Measurements from ENCODE around the gene HACD2. TPM values are rescaled to one million over a fixed set of nuclear protein-coding genes. Genes with fewer than 3 reads are reported as not detected.
A peak's percentile ranks its signal among the peaks of the same experiment; 100 is the strongest.

Gene HACD2
- total and polyA plus RNA-seq, 9 of the 15 experiments (the other 6 are each of a cell fraction or from before 2014, with no cell fraction given), result 1.3 to 10.5 (median 3.8) TPM

DNA sequence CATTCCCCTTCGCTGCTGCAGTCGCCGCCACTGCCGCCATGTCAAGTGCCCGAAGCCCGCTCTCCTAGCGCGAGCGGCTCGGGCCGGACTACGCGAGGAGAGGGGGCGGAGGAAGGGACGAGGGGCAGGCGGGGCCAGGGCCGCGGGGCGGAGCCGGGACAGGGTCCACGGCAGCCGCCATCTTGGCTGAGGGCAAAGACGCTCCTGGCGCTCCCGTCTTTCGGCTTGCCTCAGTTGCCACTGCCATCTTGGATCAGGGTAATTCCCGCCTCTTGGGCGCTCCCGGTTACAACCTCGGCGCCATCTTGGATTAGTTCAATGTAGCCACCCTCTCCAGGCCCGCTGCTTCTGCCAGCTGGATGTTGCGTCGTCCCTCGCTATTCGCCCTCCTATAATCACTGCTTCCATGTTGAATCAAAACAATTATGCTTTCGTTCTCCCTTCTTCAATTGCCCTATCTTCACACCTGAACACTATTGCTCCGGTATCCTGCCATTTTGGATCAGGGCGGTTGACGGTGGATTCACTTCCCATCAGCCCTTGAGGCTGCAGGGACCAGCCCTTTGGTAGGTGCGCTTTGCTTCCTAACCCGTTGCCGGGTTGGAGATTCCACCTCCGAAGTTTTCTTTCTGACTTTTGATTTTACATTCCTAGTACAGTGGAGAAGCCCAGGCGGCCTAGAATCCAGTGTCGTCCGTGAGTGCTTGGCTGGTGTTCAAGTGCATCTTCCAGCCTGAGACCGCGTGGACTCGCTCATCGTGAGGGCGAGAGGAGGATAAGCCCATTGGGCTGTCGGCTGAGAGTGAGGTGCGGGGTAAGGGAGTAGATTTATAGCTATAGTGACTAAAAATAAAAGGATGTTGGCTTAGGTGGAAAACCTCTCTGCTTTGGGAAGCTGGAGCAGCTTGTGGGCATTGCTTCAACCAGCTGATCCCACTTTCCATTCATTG, at the start of gene HACD2 (continued):
- TF ChIP-seq, protein P1, sequence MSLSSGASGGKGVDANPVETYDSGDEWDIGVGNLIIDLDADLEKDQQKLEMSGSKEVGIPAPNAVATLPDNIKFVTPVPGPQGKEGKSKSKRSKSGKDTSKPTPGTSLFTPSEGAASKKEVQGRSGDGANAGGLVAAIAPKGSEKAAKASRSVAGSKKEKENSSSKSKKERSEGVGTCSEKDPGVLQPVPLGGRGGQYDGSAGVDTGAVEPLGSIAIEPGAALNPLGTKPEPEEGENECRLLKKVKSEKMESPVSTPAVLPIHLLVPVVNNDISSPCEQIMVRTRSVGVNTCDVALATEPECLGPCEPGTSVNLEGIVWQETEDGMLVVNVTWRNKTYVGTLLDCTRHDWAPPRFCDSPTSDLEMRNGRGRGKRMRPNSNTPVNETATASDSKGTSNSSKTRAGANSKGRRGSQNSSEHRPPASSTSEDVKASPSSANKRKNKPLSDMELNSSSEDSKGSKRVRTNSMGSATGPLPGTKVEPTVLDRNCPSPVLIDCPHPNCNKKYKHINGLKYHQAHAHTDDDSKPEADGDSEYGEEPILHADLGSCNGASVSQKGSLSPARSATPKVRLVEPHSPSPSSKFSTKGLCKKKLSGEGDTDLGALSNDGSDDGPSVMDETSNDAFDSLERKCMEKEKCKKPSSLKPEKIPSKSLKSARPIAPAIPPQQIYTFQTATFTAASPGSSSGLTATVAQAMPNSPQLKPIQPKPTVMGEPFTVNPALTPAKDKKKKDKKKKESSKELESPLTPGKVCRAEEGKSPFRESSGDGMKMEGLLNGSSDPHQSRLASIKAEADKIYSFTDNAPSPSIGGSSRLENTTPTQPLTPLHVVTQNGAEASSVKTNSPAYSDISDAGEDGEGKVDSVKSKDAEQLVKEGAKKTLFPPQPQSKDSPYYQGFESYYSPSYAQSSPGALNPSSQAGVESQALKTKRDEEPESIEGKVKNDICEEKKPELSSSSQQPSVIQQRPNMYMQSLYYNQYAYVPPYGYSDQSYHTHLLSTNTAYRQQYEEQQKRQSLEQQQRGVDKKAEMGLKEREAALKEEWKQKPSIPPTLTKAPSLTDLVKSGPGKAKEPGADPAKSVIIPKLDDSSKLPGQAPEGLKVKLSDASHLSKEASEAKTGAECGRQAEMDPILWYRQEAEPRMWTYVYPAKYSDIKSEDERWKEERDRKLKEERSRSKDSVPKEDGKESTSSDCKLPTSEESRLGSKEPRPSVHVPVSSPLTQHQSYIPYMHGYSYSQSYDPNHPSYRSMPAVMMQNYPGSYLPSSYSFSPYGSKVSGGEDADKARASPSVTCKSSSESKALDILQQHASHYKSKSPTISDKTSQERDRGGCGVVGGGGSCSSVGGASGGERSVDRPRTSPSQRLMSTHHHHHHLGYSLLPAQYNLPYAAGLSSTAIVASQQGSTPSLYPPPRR (CRISPR knock-in tag; IDR thresholded peaks at IDR 0.05; ENCODE audit: borderline replicate concordance), result no peak
- TF ChIP-seq KAT7 (CRISPR knock-in tag; IDR thresholded peaks at IDR 0.05; ENCODE audit: borderline replicate concordance), result no peak
- TF ChIP-seq, protein P2, sequence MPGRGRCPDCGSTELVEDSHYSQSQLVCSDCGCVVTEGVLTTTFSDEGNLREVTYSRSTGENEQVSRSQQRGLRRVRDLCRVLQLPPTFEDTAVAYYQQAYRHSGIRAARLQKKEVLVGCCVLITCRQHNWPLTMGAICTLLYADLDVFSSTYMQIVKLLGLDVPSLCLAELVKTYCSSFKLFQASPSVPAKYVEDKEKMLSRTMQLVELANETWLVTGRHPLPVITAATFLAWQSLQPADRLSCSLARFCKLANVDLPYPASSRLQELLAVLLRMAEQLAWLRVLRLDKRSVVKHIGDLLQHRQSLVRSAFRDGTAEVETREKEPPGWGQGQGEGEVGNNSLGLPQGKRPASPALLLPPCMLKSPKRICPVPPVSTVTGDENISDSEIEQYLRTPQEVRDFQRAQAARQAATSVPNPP (IDR thresholded peaks at IDR 0.05; ENCODE audit: borderline replicate concordance, insufficient read depth, insufficient read length), result no peak
- TF ChIP-seq, protein P3, sequence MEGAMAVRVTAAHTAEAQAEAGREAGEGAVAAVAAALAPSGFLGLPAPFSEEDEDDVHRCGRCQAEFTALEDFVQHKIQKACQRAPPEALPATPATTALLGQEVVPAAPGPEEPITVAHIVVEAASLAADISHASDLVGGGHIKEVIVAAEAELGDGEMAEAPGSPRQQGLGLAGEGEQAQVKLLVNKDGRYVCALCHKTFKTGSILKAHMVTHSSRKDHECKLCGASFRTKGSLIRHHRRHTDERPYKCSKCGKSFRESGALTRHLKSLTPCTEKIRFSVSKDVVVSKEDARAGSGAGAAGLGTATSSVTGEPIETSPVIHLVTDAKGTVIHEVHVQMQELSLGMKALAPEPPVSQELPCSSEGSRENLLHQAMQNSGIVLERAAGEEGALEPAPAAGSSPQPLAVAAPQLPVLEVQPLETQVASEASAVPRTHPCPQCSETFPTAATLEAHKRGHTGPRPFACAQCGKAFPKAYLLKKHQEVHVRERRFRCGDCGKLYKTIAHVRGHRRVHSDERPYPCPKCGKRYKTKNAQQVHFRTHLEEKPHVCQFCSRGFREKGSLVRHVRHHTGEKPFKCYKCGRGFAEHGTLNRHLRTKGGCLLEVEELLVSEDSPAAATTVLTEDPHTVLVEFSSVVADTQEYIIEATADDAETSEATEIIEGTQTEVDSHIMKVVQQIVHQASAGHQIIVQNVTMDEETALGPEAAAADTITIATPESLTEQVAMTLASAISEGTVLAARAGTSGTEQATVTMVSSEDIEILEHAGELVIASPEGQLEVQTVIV (CRISPR knock-in tag; IDR thresholded peaks at IDR 0.05; ENCODE audit: borderline replicate concordance), result no peak
- 0 out of 2 replicates have a peak, but pooled peaks have one; percentile 52 for TF ChIP-seq FOXP1 (CRISPR knock-in tag; IDR thresholded peaks at IDR 0.05)
- TF ChIP-seq TEAD4 (IDR thresholded peaks at IDR 0.05; ENCODE audit: low read length), result 0 out of 2 replicates have a peak, but pooled peaks have one; percentile 7
- TF ChIP-seq TEAD4 (CRISPR knock-in tag; IDR thresholded peaks at IDR 0.05; ENCODE audit: borderline replicate concordance), result no peak
- TF ChIP-seq TOE1 (IDR thresholded peaks at IDR 0.05; ENCODE audit: borderline replicate concordance), result 0 out of 2 replicates have a peak, but pooled peaks have one; percentile 43
- no peak for TF ChIP-seq TOE1 (CRISPR knock-in tag; IDR thresholded peaks at IDR 0.05; ENCODE audit: borderline replicate concordance, low read depth)
- peak; percentile 90 for TF ChIP-seq ZNF644 (tag; IDR thresholded peaks at IDR 0.05; ENCODE audit: low read depth)
- TF ChIP-seq, protein P4, sequence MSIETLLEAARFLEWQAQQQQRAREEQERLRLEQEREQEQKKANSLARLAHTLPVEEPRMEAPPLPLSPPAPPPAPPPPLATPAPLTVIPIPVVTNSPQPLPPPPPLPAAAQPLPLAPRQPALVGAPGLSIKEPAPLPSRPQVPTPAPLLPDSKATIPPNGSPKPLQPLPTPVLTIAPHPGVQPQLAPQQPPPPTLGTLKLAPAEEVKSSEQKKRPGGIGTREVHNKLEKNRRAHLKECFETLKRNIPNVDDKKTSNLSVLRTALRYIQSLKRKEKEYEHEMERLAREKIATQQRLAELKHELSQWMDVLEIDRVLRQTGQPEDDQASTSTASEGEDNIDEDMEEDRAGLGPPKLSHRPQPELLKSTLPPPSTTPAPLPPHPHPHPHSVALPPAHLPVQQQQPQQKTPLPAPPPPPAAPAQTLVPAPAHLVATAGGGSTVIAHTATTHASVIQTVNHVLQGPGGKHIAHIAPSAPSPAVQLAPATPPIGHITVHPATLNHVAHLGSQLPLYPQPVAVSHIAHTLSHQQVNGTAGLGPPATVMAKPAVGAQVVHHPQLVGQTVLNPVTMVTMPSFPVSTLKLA (conservative IDR thresholded peaks at IDR 0.05), result peak; percentile 50 to 66
- no peak for TF ChIP-seq ZNF444 (CRISPR knock-in tag; IDR thresholded peaks at IDR 0.05)
- no peak for TF ChIP-seq MCM3 (IDR thresholded peaks at IDR 0.05)
- TF ChIP-seq, protein P5, sequence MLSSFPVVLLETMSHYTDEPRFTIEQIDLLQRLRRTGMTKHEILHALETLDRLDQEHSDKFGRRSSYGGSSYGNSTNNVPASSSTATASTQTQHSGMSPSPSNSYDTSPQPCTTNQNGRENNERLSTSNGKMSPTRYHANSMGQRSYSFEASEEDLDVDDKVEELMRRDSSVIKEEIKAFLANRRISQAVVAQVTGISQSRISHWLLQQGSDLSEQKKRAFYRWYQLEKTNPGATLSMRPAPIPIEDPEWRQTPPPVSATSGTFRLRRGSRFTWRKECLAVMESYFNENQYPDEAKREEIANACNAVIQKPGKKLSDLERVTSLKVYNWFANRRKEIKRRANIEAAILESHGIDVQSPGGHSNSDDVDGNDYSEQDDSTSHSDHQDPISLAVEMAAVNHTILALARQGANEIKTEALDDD (IDR thresholded peaks at IDR 0.05), result no peak
